Measurements from ENCODE around the gene ATG4A.

Gene ATG4A

GRCh38 chrX:108090491-108091263, 901 bp upstream of the ATG4A start:
- H3K36me3 Mint-ChIP-seq, result no peaks in the 10 kb centered on the region
- no peak overlapping the region for H3K27ac Mint-ChIP-seq
- H3K4me1 Mint-ChIP-seq, result no peaks in the 10 kb centered on the region
- no peaks in the 10 kb centered on the region for H3K27me3 Mint-ChIP-seq
- no peak overlapping the region for H3K4me3 Mint-ChIP-seq
- no peak for ATAC-seq
- no peaks in the 10 kb centered on the region for H3K9me3 Mint-ChIP-seq

DNA sequence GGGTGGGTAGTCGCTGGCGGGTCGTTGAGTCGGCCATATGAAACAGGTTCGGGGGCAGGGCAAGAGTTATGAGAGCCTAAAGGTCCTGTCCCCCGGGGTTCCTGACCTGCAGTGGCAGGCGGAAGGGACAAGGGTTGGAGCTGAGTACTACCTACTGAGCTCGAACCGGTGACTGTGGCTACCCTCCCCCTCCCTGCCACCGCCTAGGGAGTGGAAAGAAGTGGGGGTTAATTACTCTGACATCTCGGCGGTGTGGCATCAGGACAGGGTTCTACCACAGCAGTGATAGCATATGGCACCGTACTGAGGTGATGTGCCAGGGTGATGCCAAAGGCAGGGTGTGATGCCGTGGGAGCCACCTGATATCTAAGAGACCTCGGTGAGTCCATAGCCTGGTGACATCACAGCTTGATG, 307 bp downstream of the ATG4A start:
- no peaks in the 10 kb centered on the region for H3K27me3 Mint-ChIP-seq
- H3K9me3 Mint-ChIP-seq, result no peaks in the 10 kb centered on the region

DNA sequence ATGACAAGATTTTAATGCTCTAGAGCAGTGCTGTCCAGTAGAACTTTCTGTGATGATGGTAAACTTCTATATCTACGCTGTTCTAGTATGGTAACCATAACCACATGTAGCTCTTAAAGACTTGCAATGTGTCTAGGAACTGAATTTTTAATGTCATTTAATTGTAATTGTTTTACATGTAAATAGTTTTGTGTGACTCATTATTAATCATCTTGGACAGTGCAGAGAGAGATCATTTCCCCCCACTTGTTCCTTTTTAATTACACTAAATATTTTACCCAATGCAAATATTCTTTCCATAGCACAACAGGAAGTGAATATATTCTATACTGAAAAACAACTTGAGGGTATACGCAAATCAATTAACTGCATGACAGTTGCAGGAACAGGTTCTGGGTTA, 5.8 kb downstream of the ATG4A start:
- Mint-ChIP-seq H3K4me1 (no peaks in the 10 kb centered on the region), H3K27me3 (no peaks in the 10 kb centered on the region), H3K4me3 (no peak overlapping the region), H3K9me3 (no peaks in the 10 kb centered on the region), H3K27ac (no peak overlapping the region), H3K36me3 (no peaks in the 10 kb centered on the region)
- no peak for ATAC-seq

More for the DNA sequence above, 307 bp downstream of the ATG4A start:
- Mint-ChIP-seq H3K27ac (no peak overlapping the region), H3K4me1 (no peaks in the 10 kb centered on the region), H3K4me3 (no peak overlapping the region), H3K36me3 (no peaks in the 10 kb centered on the region)
- ATAC-seq, result peak; percentile 64

DNA sequence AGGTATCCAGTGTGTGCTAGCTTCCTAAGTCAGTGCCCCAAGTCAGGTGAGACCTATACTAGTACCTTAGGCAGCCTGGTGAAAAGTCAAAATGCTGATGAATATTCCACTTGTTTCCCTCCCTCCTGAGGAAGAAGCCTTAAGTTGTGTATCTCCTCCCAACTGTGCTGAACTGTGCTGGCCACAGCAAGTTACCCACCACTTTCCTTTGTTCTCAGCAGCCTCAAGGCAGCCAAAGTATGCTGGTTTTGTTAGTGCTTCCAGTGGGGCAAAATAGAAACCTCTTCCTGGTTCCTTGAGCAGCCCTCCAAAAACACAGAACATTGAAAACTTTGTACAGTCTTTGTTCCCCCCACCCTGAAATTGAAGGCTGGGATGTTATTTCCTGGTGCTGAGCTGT, 13.9 kb downstream of the ATG4A start:
- ATAC-seq, result no peak
- Mint-ChIP-seq H3K27ac (no peak overlapping the region), H3K36me3 (peaks cover 26% of the 10 kb centered on the region), H3K27me3 (no peaks in the 10 kb centered on the region), H3K9me3 (peaks cover 3% of the 10 kb centered on the region), H3K4me3 (no peak overlapping the region), H3K4me1 (peaks cover 12% of the 10 kb centered on the region)

- no peaks in the 10 kb centered on the region for H3K27me3 Mint-ChIP-seq
- no peak overlapping the region for H3K4me3 Mint-ChIP-seq
- ATAC-seq, result no peak
- H3K36me3 Mint-ChIP-seq, result peaks cover 26% of the 10 kb centered on the region
- no peak overlapping the region for H3K27ac Mint-ChIP-seq
- no peaks in the 10 kb centered on the region for H3K4me1 Mint-ChIP-seq
- peaks cover 4% of the 10 kb centered on the region for H3K9me3 Mint-ChIP-seq
These were observed 23.0 kb downstream of the ATG4A start for GRCh38 chrX:108114541-108114940.

DNA sequence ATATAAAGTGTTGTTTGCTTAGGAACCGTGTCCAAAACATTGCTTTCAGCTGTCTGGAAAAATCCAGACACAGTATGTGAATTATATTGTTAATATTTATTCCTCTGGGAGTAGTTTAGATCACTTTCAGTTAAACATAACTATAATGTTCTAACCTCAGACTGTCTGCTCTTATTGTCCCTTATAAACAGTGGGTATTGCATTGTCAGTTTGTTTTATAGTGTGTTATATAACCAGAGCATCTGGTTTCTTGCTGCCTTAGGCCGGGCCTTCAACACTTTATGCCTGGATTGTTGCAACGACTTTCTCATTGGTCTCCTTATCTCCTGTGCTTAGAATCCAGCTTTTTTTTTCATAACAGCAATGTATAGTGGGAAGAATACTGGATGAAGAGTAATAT, 26.4 kb downstream of the ATG4A start:
- Mint-ChIP-seq H3K4me1 (no peaks in the 10 kb centered on the region), H3K4me3 (no peak overlapping the region), H3K27me3 (no peaks in the 10 kb centered on the region), H3K36me3 (peaks cover 23% of the 10 kb centered on the region), H3K27ac (no peak overlapping the region), H3K9me3 (peaks cover 4% of the 10 kb centered on the region)
- no peak for ATAC-seq

DNA sequence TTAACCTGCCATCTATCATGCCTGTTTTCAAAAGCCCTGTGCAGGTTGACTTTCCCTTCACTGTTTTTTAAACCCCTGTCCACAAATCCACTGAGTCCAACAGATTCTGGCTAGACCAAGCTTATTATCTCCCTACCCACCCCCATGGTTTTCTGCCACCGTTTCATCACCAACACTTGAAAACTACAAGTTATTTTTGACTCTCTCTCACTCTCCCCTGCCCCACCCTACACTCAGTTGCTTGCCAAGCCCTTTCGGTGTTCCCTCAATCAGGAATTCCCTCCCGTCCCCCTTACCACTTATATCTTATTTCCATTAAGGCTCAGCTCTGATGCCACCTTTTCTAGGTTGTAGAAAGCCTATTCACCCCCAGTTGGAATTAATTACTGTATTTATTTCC, 29.7 kb downstream of the ATG4A start:
- no peaks in the 10 kb centered on the region for H3K27me3 Mint-ChIP-seq
- no peak for ATAC-seq
- H3K4me1 Mint-ChIP-seq, result no peaks in the 10 kb centered on the region

GRCh38 chrX:108122748-108123147, 31.2 kb downstream of the ATG4A start:
- Mint-ChIP-seq H3K27me3 (no peaks in the 10 kb centered on the region), H3K9me3 (no peaks in the 10 kb centered on the region), H3K4me3 (no peak overlapping the region), H3K27ac (no peak overlapping the region), H3K36me3 (peaks cover 6% of the 10 kb centered on the region), H3K4me1 (no peaks in the 10 kb centered on the region)
- no peak for ATAC-seq

More for the DNA sequence above, 29.7 kb downstream of the ATG4A start:
- no peak overlapping the region for H3K4me3 Mint-ChIP-seq
- peaks cover 16% of the 10 kb centered on the region for H3K36me3 Mint-ChIP-seq
- no peak overlapping the region for H3K27ac Mint-ChIP-seq
- H3K9me3 Mint-ChIP-seq, result no peaks in the 10 kb centered on the region

DNA sequence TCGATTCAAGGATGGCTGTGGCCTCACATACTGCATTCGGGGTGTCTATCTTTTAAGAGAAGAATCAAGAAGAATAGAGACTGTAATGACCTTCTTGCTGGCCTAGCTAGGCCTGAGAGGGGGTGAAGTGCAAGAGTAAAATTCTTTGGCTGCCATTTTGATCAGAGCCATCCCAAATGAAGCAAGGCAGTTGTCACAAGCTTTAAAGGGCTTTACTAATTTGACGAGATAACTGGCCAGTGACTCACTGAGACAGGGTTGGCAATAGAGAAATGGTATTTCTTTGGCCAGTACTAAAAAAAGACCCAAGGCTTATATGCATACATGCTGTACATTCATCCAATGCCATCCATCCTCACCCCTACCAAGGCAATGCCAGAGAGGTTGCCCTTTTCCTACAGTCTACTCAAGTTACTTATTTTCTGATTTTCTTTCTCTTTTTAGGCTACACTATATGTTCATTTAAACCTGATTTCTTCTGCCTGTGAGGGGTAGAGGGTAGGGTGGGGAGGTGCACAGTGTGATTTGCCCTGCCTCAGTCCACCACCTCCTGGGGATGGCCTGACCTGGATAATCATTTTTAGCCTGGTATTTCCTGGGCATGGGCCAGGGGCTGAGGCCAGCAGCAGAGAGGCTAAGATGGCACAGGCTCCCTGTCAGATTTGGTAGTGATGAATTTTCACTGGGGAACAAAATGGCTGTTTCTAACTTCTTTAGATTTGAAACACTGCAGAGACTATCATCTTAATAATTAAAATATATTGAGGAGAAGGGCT, 32.2 kb downstream of the ATG4A start:
- Mint-ChIP-seq H3K36me3 (peaks cover under 1% of the 10 kb centered on the region), H3K27ac (no peak overlapping the region), H3K27me3 (no peaks in the 10 kb centered on the region), H3K9me3 (no peaks in the 10 kb centered on the region), H3K4me3 (no peak overlapping the region), H3K4me1 (no peaks in the 10 kb centered on the region)
- ATAC-seq, result no peak

- Mint-ChIP-seq H3K36me3 (peaks cover 16% of the 10 kb centered on the region), H3K27me3 (no peaks in the 10 kb centered on the region), H3K4me1 (no peaks in the 10 kb centered on the region), H3K9me3 (no peaks in the 10 kb centered on the region), H3K4me3 (no peak overlapping the region), H3K27ac (no peak overlapping the region)
- ATAC-seq, result no peak
These were observed 35.1 kb downstream of the ATG4A start for GRCh38 chrX:108126661-108127060.

DNA sequence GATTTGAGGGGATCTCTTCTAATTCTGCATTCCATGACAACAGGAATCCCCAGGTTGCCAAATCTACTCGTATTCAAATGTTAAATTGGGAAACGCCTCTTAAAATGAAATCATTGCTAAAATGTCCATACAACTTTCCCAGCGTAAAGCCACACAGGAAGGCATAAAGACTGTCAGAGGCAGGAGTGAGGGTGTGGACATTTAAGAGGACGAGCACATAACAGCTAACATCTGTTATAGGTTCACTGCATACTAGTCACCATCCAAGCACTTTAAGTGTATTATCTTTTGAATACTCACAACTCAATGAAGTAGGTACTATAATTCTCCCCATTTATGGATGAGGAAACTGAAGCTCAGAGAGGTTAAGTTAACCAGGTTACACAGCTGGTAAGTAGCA, 35.6 kb downstream of the ATG4A start:
- no peak overlapping the region for H3K4me3 Mint-ChIP-seq
- no peaks in the 10 kb centered on the region for H3K4me1 Mint-ChIP-seq
- ATAC-seq, result no peak
- no peaks in the 10 kb centered on the region for H3K9me3 Mint-ChIP-seq
- H3K36me3 Mint-ChIP-seq, result peaks cover 21% of the 10 kb centered on the region
- H3K27me3 Mint-ChIP-seq, result no peaks in the 10 kb centered on the region
- H3K27ac Mint-ChIP-seq, result no peak overlapping the region

DNA sequence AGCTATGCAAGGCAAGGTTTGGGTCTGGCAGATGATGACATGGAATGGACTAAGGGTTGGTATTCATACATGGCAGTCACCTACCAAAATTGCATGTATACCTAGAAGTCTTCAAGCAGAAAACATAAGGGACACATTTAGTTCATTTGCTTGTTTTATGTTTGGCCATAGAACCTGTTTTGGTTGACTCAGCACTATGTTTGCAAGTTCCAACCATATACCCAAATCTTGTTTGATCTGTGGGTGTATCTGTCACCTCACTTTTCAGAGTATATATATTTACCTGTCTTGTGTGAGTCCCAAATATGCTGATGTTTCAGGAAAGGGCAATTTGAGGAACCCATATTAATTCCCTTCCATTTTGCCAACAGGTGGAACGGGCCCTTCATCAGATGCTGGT, 39.3 kb downstream of the ATG4A start:
- Mint-ChIP-seq H3K4me1 (no peaks in the 10 kb centered on the region), H3K4me3 (no peak overlapping the region), H3K9me3 (no peaks in the 10 kb centered on the region), H3K36me3 (peaks cover 42% of the 10 kb centered on the region), H3K27me3 (no peaks in the 10 kb centered on the region), H3K27ac (no peak overlapping the region)
- ATAC-seq, result no peak

DNA sequence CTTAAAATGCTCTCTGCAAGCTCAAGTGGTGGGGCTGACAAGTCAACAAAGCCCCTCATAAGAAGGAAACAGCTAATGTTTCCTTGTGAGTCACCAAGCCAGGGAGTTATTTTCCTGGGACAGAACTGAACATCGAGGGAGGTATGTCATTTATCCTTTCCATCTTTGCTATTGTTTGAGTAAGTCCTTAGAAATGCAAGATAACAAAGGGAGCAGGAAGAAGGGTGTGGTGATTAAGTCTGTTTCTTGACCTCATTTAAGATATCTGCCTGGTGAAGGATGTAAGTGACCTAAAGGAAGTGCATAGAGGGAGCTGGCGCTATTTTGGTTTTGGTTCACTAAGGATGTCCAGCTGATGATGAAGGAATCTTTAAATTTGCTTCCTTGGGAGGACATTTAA, 39.9 kb downstream of the ATG4A start:
- no peak for ATAC-seq
- H3K27me3 Mint-ChIP-seq, result no peaks in the 10 kb centered on the region
- H3K27ac Mint-ChIP-seq, result no peak overlapping the region
- no peaks in the 10 kb centered on the region for H3K9me3 Mint-ChIP-seq
- peaks cover 42% of the 10 kb centered on the region for H3K36me3 Mint-ChIP-seq
- H3K4me1 Mint-ChIP-seq, result no peaks in the 10 kb centered on the region
- H3K4me3 Mint-ChIP-seq, result no peak overlapping the region

DNA sequence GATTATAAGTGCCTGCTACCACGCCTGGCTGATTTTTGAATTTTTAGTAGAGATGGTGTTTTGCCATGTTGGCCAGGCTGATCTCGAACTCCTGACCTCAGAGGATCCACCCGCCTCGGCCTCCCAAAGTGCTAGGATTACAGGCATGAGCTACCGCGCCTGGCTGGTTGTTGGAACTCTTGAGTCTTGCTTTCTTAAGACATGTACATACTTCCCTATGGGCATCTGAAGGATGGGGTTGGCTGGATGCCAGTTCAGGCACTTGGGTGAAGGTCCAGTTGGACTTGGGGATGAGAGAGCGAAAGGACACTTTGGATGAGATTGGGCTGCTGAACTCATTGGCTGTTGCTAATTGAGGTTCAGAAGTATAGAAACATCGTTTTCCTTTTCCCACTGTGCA, 40.5 kb downstream of the ATG4A start:
- H3K4me1 Mint-ChIP-seq, result no peaks in the 10 kb centered on the region
- H3K27me3 Mint-ChIP-seq, result no peaks in the 10 kb centered on the region
- ATAC-seq, result no peak
- no peak overlapping the region for H3K27ac Mint-ChIP-seq
- no peak overlapping the region for H3K4me3 Mint-ChIP-seq
- H3K9me3 Mint-ChIP-seq, result no peaks in the 10 kb centered on the region
- peaks cover 46% of the 10 kb centered on the region for H3K36me3 Mint-ChIP-seq

DNA sequence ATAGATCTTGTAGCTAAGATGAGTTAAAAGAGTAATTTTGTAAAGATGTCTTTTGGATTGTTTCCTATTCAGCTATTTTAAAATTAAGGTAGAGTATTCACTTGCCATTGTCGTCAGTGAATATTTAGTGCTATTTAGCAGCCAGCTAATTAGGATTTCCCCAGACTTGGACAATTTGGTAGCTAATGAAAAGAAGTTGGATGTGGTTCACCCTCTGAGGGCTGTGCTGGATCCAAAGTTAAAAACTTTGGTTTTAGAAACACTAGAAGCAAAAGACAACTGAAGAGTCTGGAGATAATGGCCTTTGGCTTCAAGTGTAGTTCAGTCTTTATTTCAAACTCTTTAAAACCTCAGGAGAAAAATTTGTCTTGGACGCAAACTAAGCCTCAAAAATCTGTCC, 41.3 kb downstream of the ATG4A start:
- Mint-ChIP-seq H3K9me3 (no peaks in the 10 kb centered on the region), H3K27ac (no peak overlapping the region)
- no peak for ATAC-seq

GRCh38 chrX:108134724-108135123, 43.1 kb downstream of the ATG4A start:
- no peaks in the 10 kb centered on the region for H3K4me1 Mint-ChIP-seq
- no peak overlapping the region for H3K27ac Mint-ChIP-seq
- no peak overlapping the region for H3K4me3 Mint-ChIP-seq
- peaks cover 68% of the 10 kb centered on the region for H3K36me3 Mint-ChIP-seq
- no peak for ATAC-seq
- no peaks in the 10 kb centered on the region for H3K9me3 Mint-ChIP-seq
- H3K27me3 Mint-ChIP-seq, result no peaks in the 10 kb centered on the region

More for the DNA sequence above, 41.3 kb downstream of the ATG4A start:
- no peak overlapping the region for H3K4me3 Mint-ChIP-seq
- H3K4me1 Mint-ChIP-seq, result no peaks in the 10 kb centered on the region
- H3K36me3 Mint-ChIP-seq, result peaks cover 54% of the 10 kb centered on the region
- no peaks in the 10 kb centered on the region for H3K27me3 Mint-ChIP-seq
